Stomach smooth muscle (tissue), 2 donors: ENCODE results near the gene SAT1.

Source experiments
- H3K27ac ChIP-seq: one replicate; pipeline ENCODE4 v1.7.0; 2013; ENCODE audit warnings: mild to moderate bottlenecking, low read length, inconsistent platforms
- H3K27me3 ChIP-seq, 2 donors: one replicate each; pipeline ENCODE4 v1.7.0; 2013; ENCODE audit warnings: low read length in 2 of 2; ENCODE audit not compliant: insufficient read depth in 2 of 2, control insufficient read depth in 1 of 2
- H3K36me3 ChIP-seq, 2 donors: one replicate each; pipeline ENCODE4 v1.7.0; 2013; ENCODE audit warnings: low read length in 2 of 2; ENCODE audit not compliant: control insufficient read depth in 2 of 2, insufficient read depth in 2 of 2
- H3K4me1 ChIP-seq: one replicate; pipeline ENCODE4 v1.7.0; 2013; ENCODE audit warnings: low read length; ENCODE audit not compliant: control insufficient read depth, insufficient read depth
- H3K4me3 ChIP-seq, 2 donors: one replicate each; pipeline ENCODE4 v1.7.0; 2013; ENCODE audit warnings: low read length in 2 of 2
- H3K9ac ChIP-seq, 2 donors: one replicate each; pipeline ENCODE4 v1.7.0; 2013; ENCODE audit warnings: low read length in 2 of 2, mild to moderate bottlenecking in 1 of 2
- H3K9me3 ChIP-seq, 2 donors: one replicate each; pipeline ENCODE4 v1.7.0; 2013; ENCODE audit warnings: low read length in 2 of 2; ENCODE audit not compliant: control insufficient read depth in 2 of 2
- donor health status: healthy.
- donor health status: Pancreatic carcinoma.

The SAT1 gene

GRCh38 chrX:23776363-23776762, 6.6 kb upstream of the SAT1 start:
- no peak overlapping the region for H3K4me3 ChIP-seq
- no peak overlapping the region for H3K9ac ChIP-seq
- no peaks in the 10 kb centered on the region for H3K27me3 ChIP-seq
- no peak overlapping the region for H3K27ac ChIP-seq
- H3K36me3 ChIP-seq, result no peaks in the 10 kb centered on the region
- H3K9me3 ChIP-seq, result no peaks in the 10 kb centered on the region
- H3K4me1 ChIP-seq, result no peaks in the 10 kb centered on the region

DNA sequence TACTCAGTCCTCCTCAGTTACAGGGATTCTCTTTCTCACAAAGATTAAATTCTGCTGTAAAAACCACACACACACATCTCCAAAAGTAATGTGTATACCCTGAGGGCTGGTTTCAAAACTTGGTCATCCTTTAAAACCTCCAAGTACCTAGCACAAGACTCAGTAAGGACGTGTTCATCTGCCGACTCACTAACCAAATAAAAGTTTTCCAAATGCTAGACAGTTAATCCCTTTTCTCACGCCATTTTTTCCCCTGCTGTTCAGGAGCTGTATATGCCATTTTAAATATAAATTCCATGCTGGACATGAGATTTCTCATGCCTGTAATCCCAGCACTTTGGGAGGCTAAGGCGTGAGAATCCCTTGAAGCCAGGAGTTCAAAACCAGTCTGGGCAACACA, 3.9 kb upstream of the SAT1 start:
- Histone ChIP-seq H3K9me3 (no peaks in the 10 kb centered on the region), H3K27ac (no peak overlapping the region), H3K4me1 (peaks cover 2% of the 10 kb centered on the region), H3K36me3 (no peaks in the 10 kb centered on the region), H3K9ac (no peak overlapping the region), H3K4me3 (no peak overlapping the region), H3K27me3 (no peaks in the 10 kb centered on the region)

DNA sequence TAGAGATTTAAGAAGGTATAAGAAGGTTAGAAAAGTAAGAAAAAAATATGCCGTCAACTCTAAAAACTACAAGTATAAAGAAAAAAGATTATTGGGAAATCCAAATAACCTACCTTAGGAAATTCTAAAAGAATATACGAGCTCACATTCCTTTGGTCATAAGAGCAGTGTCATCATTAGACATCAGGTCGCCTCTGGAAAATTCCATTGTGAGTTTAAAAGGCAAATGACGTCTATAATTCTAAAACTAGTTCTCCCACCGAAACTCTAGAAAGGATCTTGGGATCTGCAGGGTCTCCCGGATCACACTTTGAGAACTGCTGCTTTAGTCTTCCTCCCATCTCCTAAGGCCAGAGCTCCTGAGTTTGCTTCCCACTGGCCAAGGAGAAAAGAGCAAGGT, 518 bp upstream of the SAT1 start:
- Histone ChIP-seq H3K9ac (peak overlapping the region; percentile 58 to 66), H3K27ac (peak overlapping the region; percentile 53), H3K4me3 (peak overlapping the region; percentile 62 to 88), H3K4me1 (peaks cover 2% of the 10 kb centered on the region), H3K27me3 (no peaks in the 10 kb centered on the region), H3K36me3 (peaks cover 6 to 10% of the 10 kb centered on the region in 2 donors), H3K9me3 (no peaks in the 10 kb centered on the region)

GRCh38 chrX:23783589-23784469, 856 bp downstream of the SAT1 start:
- peaks cover 2% of the 10 kb centered on the region for H3K4me1 ChIP-seq
- H3K9ac ChIP-seq, result peak overlapping the region; percentile 83 to 92
- H3K4me3 ChIP-seq, result peak overlapping the region; percentile 84 to 88
- H3K27me3 ChIP-seq, result no peaks in the 10 kb centered on the region
- no peaks in the 10 kb centered on the region for H3K9me3 ChIP-seq
- peaks cover 6 to 10% of the 10 kb centered on the region in 2 donors for H3K36me3 ChIP-seq
- peak overlapping the region; percentile 82 for H3K27ac ChIP-seq

GRCh38 chrX:23784470-23785331, 1.7 kb downstream of the SAT1 start:
- no peaks in the 10 kb centered on the region for H3K9me3 ChIP-seq
- no peak overlapping the region for H3K27ac ChIP-seq
- peaks cover 6 to 10% of the 10 kb centered on the region in 2 donors for H3K36me3 ChIP-seq
- peak overlapping the region; percentile 84 to 88 for H3K4me3 ChIP-seq
- H3K9ac ChIP-seq, result peak overlapping the region in 1 of 2 donors; percentile 51
- peaks cover 2% of the 10 kb centered on the region for H3K4me1 ChIP-seq
- no peaks in the 10 kb centered on the region for H3K27me3 ChIP-seq

DNA sequence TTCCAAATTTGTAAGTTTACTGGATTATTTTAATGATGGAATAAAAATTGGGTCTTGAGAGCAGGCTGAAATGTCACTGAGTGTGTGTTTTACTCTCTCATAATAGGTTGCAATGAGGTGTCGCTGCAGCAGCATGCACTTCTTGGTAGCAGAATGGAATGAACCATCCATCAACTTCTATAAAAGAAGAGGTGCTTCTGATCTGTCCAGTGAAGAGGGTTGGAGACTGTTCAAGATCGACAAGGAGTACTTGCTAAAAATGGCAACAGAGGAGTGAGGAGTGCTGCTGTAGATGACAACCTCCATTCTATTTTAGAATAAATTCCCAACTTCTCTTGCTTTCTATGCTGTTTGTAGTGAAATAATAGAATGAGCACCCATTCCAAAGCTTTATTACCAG, 2.6 kb downstream of the SAT1 start:
- peak overlapping the region; percentile 27 to 88 for H3K4me3 ChIP-seq
- H3K4me1 ChIP-seq, result peaks cover 2% of the 10 kb centered on the region
- H3K9me3 ChIP-seq, result no peaks in the 10 kb centered on the region
- peaks cover 6 to 10% of the 10 kb centered on the region in 2 donors for H3K36me3 ChIP-seq
- no peak overlapping the region for H3K9ac ChIP-seq
- H3K27ac ChIP-seq, result no peak overlapping the region
- no peaks in the 10 kb centered on the region for H3K27me3 ChIP-seq

DNA sequence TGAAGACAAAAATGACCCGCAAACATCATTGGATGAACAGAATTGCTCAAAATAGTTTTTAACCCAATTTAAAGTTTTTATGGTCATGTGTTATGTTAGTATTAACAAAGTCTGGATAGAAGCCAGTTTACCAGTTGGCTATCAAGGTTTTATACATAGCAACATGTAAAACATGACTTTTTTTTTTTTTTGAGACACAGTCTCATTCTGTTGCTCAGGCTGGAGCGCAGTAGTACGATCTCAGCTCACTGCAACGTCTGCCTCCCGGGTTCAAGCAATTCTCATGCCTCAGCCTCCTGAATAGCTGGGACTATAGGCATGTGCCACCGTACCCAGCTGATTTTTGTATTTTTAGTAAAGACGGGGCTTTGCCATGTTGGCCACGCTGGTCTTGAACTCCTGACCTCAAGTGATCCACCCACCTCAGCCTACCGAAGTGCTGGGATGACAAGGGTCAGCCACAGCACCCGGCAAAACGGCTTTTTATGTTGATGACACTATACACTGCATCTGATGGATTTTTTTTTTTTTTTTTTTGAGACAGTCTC, 3.4 kb downstream of the SAT1 start:
- no peak overlapping the region for H3K9ac ChIP-seq
- no peak overlapping the region for H3K4me3 ChIP-seq
- H3K36me3 ChIP-seq, result peaks cover 6 to 10% of the 10 kb centered on the region in 2 donors
- H3K27ac ChIP-seq, result no peak overlapping the region
- no peaks in the 10 kb centered on the region for H3K9me3 ChIP-seq
- no peaks in the 10 kb centered on the region for H3K27me3 ChIP-seq
- peaks cover 2% of the 10 kb centered on the region for H3K4me1 ChIP-seq

DNA sequence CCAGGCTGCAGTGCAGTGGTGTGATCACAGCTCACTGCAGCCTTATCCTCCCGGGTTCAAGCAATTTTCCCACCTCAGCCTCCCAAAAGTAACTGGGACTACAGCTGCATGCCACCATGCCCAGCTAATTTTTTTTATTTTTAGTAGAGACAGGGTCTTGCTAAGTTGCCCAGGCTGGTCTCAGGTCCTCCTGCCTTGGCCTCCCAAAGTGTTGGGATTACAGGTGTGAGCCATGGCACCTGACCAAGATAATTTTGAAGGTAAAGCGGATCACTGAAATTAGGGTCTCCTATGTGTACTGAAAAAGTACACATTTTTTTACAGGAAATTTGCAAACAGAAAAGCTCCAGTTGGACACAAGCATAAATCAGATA, 4.8 kb downstream of the SAT1 start:
- H3K27ac ChIP-seq, result no peak overlapping the region
- H3K9ac ChIP-seq, result no peak overlapping the region
- no peaks in the 10 kb centered on the region for H3K4me1 ChIP-seq
- no peak overlapping the region for H3K4me3 ChIP-seq
- no peaks in the 10 kb centered on the region for H3K9me3 ChIP-seq
- peaks cover 6 to 10% of the 10 kb centered on the region in 2 donors for H3K36me3 ChIP-seq
- H3K27me3 ChIP-seq, result no peaks in the 10 kb centered on the region

- Histone ChIP-seq H3K4me3 (no peak overlapping the region), H3K36me3 (peaks cover 6 to 10% of the 10 kb centered on the region in 2 donors), H3K27me3 (no peaks in the 10 kb centered on the region), H3K9me3 (no peaks in the 10 kb centered on the region), H3K27ac (no peak overlapping the region), H3K9ac (no peak overlapping the region), H3K4me1 (no peaks in the 10 kb centered on the region)
These were observed 5.5 kb downstream of the SAT1 start for GRCh38 chrX:23788521-23788920.

- H3K27me3 ChIP-seq, result no peaks in the 10 kb centered on the region
- H3K4me3 ChIP-seq, result no peak overlapping the region
- peaks cover 6 to 10% of the 10 kb centered on the region in 2 donors for H3K36me3 ChIP-seq
- no peaks in the 10 kb centered on the region for H3K9me3 ChIP-seq
- no peak overlapping the region for H3K9ac ChIP-seq
- H3K4me1 ChIP-seq, result no peaks in the 10 kb centered on the region
- H3K27ac ChIP-seq, result no peak overlapping the region
These were observed 6.0 kb downstream of the SAT1 start for GRCh38 chrX:23788946-23789345.
